AG04449 (cell line): ENCODE data around the gene RHEB.

Source experiments
- CTCF ChIA-PET: fragments of 350-600 bp; formaldehyde crosslinking; extraction: SDS; loops from one replicate; lab custom pipeline; 2021; ENCODE audit warnings: antibody characterized with exemption; lab: Yijun Ruan, JAX
- POLR2A ChIA-PET: fragments of 400-600, 350-600 bp; formaldehyde crosslinking; extraction: SDS; loops from one replicate; lab custom pipeline; 2020; ENCODE audit warnings: antibody characterized with exemption, inconsistent platforms; lab: Yijun Ruan, JAX
- DNase-seq: peaks from one replicate; pipeline ENCODE4 v3.0.0-alpha.2; 2010; ENCODE audit warnings: low read depth, low spot score
- H3K4me3 ChIP-seq: 2 replicates; pipeline ENCODE4 v1.5.1; 2011; ENCODE audit warnings: low read depth, mild to moderate bottlenecking, control low read depth, low read length
- TF ChIP-seq, protein P1 (sequence below): IDR thresholded peaks from one replicate; pipeline ENCODE4 v1.5.1; 2011; ENCODE audit warnings: mild to moderate bottlenecking, moderate library complexity, low read length, control low read depth, inconsistent platforms; ENCODE audit not compliant: insufficient read depth; ENCODE audit errors: missing control alignments

Gene RHEB

DNA sequence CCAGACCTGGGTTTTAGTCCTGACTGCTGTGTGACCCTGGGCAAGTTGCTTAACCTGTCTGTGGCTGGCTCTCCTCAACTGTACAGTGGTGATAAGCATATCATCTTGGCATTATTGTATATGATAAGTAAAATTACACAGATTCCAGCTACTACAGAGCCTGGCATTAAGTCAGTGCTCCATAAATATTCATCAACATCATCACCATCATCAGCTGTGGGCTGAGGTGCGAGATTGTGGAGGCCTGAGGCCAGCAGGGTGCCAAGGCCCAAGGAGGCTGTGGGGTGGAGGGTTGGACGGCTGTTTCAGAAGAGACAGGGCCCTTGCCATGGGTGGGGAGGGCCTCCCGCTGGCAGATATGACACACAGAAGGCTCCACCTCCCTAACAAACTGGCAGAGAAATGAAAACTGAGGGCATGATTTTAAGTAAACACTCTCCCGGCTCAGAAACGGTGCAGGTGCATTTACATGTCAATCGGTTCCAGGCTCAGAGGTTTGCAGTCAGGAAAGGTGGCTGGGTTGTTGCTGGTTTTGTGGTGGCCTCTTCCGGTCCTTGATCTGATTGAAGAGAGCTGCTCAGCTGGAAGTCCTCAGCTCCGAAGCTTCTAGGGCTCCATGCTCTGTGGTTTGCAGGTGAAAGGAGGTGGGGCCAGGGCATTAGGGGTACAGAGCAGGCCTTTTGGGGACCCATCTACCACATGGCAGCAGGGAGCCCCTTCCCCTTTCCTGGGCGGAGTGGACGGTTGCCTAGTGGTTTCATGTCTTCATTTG, 89.9 kb downstream of the RHEB start:
- CTCF ChIA-PET: interaction anchor here (2.8 kb wide), 1 partner anchor 19 kb away, joined by 16 read pairs; no protein-coding TSS in a partner anchor
- no peak overlapping the region for H3K4me3 ChIP-seq
- POLR2A ChIA-PET: no interaction called here
- no peak for DNase-seq
- TF ChIP-seq, protein P1, sequence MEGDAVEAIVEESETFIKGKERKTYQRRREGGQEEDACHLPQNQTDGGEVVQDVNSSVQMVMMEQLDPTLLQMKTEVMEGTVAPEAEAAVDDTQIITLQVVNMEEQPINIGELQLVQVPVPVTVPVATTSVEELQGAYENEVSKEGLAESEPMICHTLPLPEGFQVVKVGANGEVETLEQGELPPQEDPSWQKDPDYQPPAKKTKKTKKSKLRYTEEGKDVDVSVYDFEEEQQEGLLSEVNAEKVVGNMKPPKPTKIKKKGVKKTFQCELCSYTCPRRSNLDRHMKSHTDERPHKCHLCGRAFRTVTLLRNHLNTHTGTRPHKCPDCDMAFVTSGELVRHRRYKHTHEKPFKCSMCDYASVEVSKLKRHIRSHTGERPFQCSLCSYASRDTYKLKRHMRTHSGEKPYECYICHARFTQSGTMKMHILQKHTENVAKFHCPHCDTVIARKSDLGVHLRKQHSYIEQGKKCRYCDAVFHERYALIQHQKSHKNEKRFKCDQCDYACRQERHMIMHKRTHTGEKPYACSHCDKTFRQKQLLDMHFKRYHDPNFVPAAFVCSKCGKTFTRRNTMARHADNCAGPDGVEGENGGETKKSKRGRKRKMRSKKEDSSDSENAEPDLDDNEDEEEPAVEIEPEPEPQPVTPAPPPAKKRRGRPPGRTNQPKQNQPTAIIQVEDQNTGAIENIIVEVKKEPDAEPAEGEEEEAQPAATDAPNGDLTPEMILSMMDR: no peak

- no peak overlapping the region for H3K4me3 ChIP-seq
- no peak for DNase-seq
- ChIA-PET CTCF (interaction anchor here (0.8 to 2.8 kb wide), 2 partner anchors 9 to 19 kb away, joined by 3 to 16 read pairs; no protein-coding TSS in a partner anchor), POLR2A (interaction anchor here (0.6 kb wide), 1 partner anchor 56 kb away, joined by 3 read pairs; no protein-coding TSS in a partner anchor)
- TF ChIP-seq, protein P1: no peak
These were observed 90.5 kb downstream of the RHEB start for GRCh38 chr7:151429237-151429559.

GRCh38 chr7:151428378-151429236, 91.1 kb downstream of the RHEB start:
- TF ChIP-seq, protein P1: no peak
- no peak for DNase-seq
- ChIA-PET POLR2A (interaction anchor here (0.6 kb wide), 2 partner anchors 55 to 204 kb away, joined by 3 read pairs; no protein-coding TSS in a partner anchor), CTCF (interaction anchor here (0.8 to 2.8 kb wide), 2 partner anchors 10 to 20 kb away, joined by 3 to 16 read pairs; no protein-coding TSS in a partner anchor)
- no peak overlapping the region for H3K4me3 ChIP-seq

DNA sequence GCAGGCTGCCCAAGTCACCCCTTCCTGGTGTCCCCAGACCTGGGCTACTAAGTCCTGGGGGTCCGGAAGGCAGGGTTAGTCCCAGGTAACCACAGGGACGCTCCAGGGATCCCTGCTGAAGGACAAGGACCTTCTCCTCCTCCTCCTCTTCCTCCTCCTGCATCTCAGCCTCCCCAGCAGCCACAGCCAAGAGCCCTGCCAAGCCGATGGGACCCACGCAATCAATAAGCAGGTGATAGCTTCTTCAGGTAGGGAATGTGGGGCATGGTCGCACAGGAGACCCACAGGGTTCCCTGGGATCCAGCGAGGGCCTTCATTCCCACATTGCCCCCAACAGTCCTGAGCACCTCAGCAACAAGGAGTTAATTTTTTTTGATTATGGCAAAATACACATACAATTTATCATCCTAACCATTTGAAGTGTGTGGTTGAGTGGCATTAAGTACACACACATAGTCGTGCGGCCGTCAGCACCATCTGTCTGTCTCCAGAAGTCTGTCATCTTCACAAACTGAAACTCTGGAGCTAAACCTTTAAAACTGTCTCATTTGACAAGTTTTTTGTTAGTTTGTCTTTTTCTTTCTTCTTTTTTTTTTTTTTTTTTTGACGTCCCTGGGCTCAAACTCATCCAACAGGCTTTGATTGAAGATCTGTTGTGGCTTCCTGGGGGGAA, 91.9 kb downstream of the RHEB start:
- CTCF ChIA-PET: interaction anchor here (2.7 to 2.8 kb wide), 2 partner anchors 21 to 60 kb away, joined by 10 to 16 read pairs; no protein-coding TSS in a partner anchor
- TF ChIP-seq, protein P1: no peak
- H3K4me3 ChIP-seq: no peak overlapping the region
- POLR2A ChIA-PET: interaction anchor here (0.6 kb wide), 1 partner anchor 205 kb away, joined by 3 read pairs; no protein-coding TSS in a partner anchor
- no peak for DNase-seq

DNA sequence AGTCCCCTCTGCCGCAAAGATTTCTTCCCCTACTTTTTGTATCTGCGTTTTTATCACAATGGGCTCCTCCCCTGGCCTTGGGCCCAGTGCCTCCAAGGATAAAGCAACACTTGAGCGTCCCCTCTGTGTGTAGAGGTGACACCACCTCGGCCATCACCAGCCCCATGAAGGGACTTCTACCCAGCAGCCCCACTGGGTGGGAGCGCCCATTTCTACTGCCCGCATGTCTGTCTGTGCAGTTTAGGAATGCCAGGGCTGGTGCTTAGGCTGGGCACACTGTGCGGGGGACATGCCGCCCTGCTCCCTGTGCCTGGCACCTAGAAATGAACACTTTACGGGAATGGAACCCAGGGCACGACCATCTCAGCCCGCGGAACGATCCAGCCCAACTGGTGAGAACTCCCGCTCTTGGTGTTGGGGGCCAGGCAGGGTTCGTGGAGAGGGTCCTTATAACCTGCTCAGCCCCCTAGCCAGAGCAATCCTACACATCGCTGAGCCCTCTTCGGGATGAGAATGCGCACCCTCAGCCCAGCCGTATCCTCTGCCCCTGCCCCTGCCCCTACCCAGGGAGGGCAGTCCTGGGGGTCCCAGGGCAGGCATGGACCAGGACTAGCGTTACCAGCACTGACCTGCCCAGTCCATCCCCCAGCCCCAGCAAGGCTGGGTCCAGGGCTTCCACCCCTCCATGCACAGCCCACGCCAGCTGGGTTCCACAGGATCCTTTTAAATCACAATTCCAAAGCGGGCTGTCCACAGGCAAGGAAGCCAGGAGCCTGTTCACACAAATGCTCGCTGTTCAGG, 92.6 kb downstream of the RHEB start:
- DNase-seq: no peak
- POLR2A ChIA-PET: no interaction called here
- CTCF ChIA-PET: interaction anchor here (2.7 kb wide), 1 partner anchor 59 kb away, joined by 10 read pairs; no protein-coding TSS in a partner anchor
- H3K4me3 ChIP-seq: no peak overlapping the region
- TF ChIP-seq, protein P1: no peak
